Neural cell (in vitro differentiated cells): Measurements from ENCODE around the gene PTAFR.

Experiments used
- CTCF ChIP-seq: fragments of 450-650 bp; IDR thresholded peaks from 2 replicates; pipeline ENCODE4 v1.5.1; 2014; ENCODE audit warnings: antibody characterized with exemption, mild to moderate bottlenecking, moderate library complexity; ENCODE audit not compliant: poor library complexity, severe bottlenecking
- EP300 ChIP-seq: fragments of 450-650 bp; conservative IDR thresholded peaks from 2 replicates; pipeline ENCODE4 v1.6.1; 2014; ENCODE audit warnings: antibody characterized with exemption, mild to moderate bottlenecking, moderate library complexity; ENCODE audit not compliant: poor library complexity, severe bottlenecking
- EZH2 ChIP-seq: fragments of 200-600, 300-800 bp; shearing (Covaris generic), sonication (generic); IDR thresholded peaks from 2 replicates; pipeline ENCODE4 v1.6.1; 2014; ENCODE audit warnings: antibody characterized with exemption, low read length, borderline replicate concordance, mild to moderate bottlenecking; ENCODE audit not compliant: insufficient read depth, poor library complexity, severe bottlenecking
- POLR2AphosphoS5 ChIP-seq: IDR thresholded peaks from 2 replicates; pipeline ENCODE4 v1.6.1; 2012
- RAD21 ChIP-seq: fragments of 450-650 bp; conservative IDR thresholded peaks from 2 replicates; pipeline ENCODE4 v1.6.1; 2014; ENCODE audit warnings: antibody characterized with exemption, mild to moderate bottlenecking, moderate library complexity
- TAF1 ChIP-seq: IDR thresholded peaks from 2 replicates; pipeline ENCODE4 v1.6.1; 2012; ENCODE audit warnings: low read depth

- TF ChIP-seq CTCF, result no peak
- no peak for TF ChIP-seq EZH2
- no peak for TF ChIP-seq POLR2AphosphoS5
- TF ChIP-seq TAF1, result no peak
- TF ChIP-seq RAD21, result no peak
- TF ChIP-seq EP300, result no peak
These were observed 33.2 kb upstream of the PTAFR start for GRCh38 chr1:28209700-28210099.
